ENCODE results near the gene FAM13A.

Gene FAM13A

GRCh38 chr4:88859191-88859812, 197.7 kb downstream of the FAM13A start:
- H4K91ac ChIP-seq (ENCODE audit: low read depth, low read length, poor library complexity): no peak overlapping the region
- H3K23ac ChIP-seq (ENCODE audit: low read depth, low read length, poor library complexity): no peak overlapping the region
- H3K18ac ChIP-seq (ENCODE audit: low read length): peak overlapping the region; percentile 11
- no peak overlapping the region for H3K4ac ChIP-seq (ENCODE audit: low read length)
- no peaks in the 10 kb centered on the region for H3K27me3 ChIP-seq (ENCODE audit: control insufficient read depth in 3 of 3, insufficient read depth in 3 of 3, low read depth in 1 of 3, low read length in 3 of 3)
- no peak overlapping the region for H4K8ac ChIP-seq (ENCODE audit: low read depth, low read length)
- H3K4me1 ChIP-seq (ENCODE audit: control insufficient read depth in 2 of 2, insufficient read depth in 1 of 2, low read depth in 1 of 2, low read length in 2 of 2): peaks cover 0 to 2% of the 10 kb centered on the region in 2 donors
- no peaks in the 10 kb centered on the region for H3K36me3 ChIP-seq (replicated peaks in 1 of 2; ENCODE audit: control insufficient read depth in 2 of 2, insufficient read depth in 2 of 2, low read length in 2 of 2)
- no peaks in the 10 kb centered on the region for H3K9me3 ChIP-seq (replicated peaks in 1 of 2; ENCODE audit: control insufficient read depth in 2 of 2, insufficient read depth in 1 of 2, low read depth in 1 of 2, low read length in 2 of 2)
- H2AFZ ChIP-seq (ENCODE audit: low read length): no peak overlapping the region
- no peaks in the 10 kb centered on the region for H3K79me1 ChIP-seq (ENCODE audit: low read depth, low read length)
- DNase-seq (ENCODE audit: low spot score): no peak
- no peak overlapping the region for H3K4me3 ChIP-seq (ENCODE audit: low read length in 2 of 2)
- H2BK15ac ChIP-seq (ENCODE audit: low read length): no peak overlapping the region
- WGBS, 2 donors (ENCODE audit: extremely low coverage in 2 of 2, insufficient read length in 2 of 2, insufficient replicate concordance in 1 of 2): no CpG with 5 or more reads among the region's 3 CpGs
- H2AK5ac ChIP-seq (ENCODE audit: low read depth, low read length): no peak overlapping the region
- H2BK5ac ChIP-seq (ENCODE audit: low read length): no peak overlapping the region
- no peak overlapping the region for H3K14ac ChIP-seq (ENCODE audit: low read length)
- no peak overlapping the region for H3K27ac ChIP-seq (replicated peaks; ENCODE audit: low read length)
- H2BK12ac ChIP-seq (ENCODE audit: low read length): no peak overlapping the region
- H2BK120ac ChIP-seq (ENCODE audit: low read depth, low read length): no peak overlapping the region
- no peak overlapping the region for H3K9ac ChIP-seq (ENCODE audit: low read depth, low read length, poor library complexity)
- H3K4me2 ChIP-seq (ENCODE audit: insufficient read depth, low read length, poor library complexity, severe bottlenecking): no peak overlapping the region

DNA sequence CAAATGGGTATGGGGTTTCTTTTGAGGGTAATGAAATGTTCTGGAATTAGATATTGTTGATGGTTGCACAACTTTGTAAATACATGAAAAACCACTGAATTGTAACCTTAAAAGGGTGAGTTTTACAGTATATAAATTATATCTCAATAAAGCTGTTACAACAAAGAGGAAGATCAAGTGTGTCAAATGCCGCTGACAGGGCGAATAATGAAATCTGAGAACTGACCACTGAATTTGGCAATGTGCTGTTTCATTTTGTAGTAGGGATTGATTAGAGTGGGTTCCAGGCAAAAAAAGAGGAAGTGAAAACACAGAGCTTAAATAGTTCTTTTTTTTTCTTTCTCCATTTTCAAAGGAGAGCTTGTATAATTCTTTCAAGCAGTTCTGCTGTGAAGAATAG, 198.2 kb downstream of the FAM13A start:
- no peak overlapping the region for H3K18ac ChIP-seq (ENCODE audit: low read length)
- H4K91ac ChIP-seq (ENCODE audit: low read depth, low read length, poor library complexity): no peak overlapping the region
- no peak overlapping the region for H2AFZ ChIP-seq (ENCODE audit: low read length)
- no peak overlapping the region for H3K14ac ChIP-seq (ENCODE audit: low read length)
- no peaks in the 10 kb centered on the region for H3K79me1 ChIP-seq (ENCODE audit: low read depth, low read length)
- no peak overlapping the region for H2BK5ac ChIP-seq (ENCODE audit: low read length)
- no peak overlapping the region for H2AK5ac ChIP-seq (ENCODE audit: low read depth, low read length)
- H3K4me2 ChIP-seq (ENCODE audit: insufficient read depth, low read length, poor library complexity, severe bottlenecking): no peak overlapping the region
- no peak overlapping the region for H3K4ac ChIP-seq (ENCODE audit: low read length)
- no peaks in the 10 kb centered on the region for H3K27me3 ChIP-seq (ENCODE audit: control insufficient read depth in 3 of 3, insufficient read depth in 3 of 3, low read depth in 1 of 3, low read length in 3 of 3)
- peaks cover 0 to 2% of the 10 kb centered on the region in 2 donors for H3K4me1 ChIP-seq (ENCODE audit: control insufficient read depth in 2 of 2, insufficient read depth in 1 of 2, low read depth in 1 of 2, low read length in 2 of 2)
- H3K9ac ChIP-seq (ENCODE audit: low read depth, low read length, poor library complexity): no peak overlapping the region
- H3K23ac ChIP-seq (ENCODE audit: low read depth, low read length, poor library complexity): no peak overlapping the region
- no peak overlapping the region for H2BK120ac ChIP-seq (ENCODE audit: low read depth, low read length)
- no peaks in the 10 kb centered on the region for H3K36me3 ChIP-seq (replicated peaks in 1 of 2; ENCODE audit: control insufficient read depth in 2 of 2, insufficient read depth in 2 of 2, low read length in 2 of 2)
- no peak overlapping the region for H4K8ac ChIP-seq (ENCODE audit: low read depth, low read length)
- no peak overlapping the region for H2BK12ac ChIP-seq (ENCODE audit: low read length)
- no peaks in the 10 kb centered on the region for H3K9me3 ChIP-seq (replicated peaks in 1 of 2; ENCODE audit: control insufficient read depth in 2 of 2, insufficient read depth in 1 of 2, low read depth in 1 of 2, low read length in 2 of 2)
- no peak overlapping the region for H2BK15ac ChIP-seq (ENCODE audit: low read length)
- DNase-seq (ENCODE audit: low spot score): no peak
- no peak overlapping the region for H3K27ac ChIP-seq (replicated peaks; ENCODE audit: low read length)
- WGBS, 2 donors (ENCODE audit: extremely low coverage in 2 of 2, insufficient read length in 2 of 2, insufficient replicate concordance in 1 of 2): no CpG with 5 or more reads among the region's 2 CpGs
- no peak overlapping the region for H3K4me3 ChIP-seq (ENCODE audit: low read length in 2 of 2)

- no peak overlapping the region for H4K8ac ChIP-seq (ENCODE audit: low read depth, low read length)
- H2AK5ac ChIP-seq (ENCODE audit: low read depth, low read length): no peak overlapping the region
- no peak for DNase-seq (ENCODE audit: low spot score)
- H3K36me3 ChIP-seq (replicated peaks in 1 of 2; ENCODE audit: control insufficient read depth in 2 of 2, insufficient read depth in 2 of 2, low read length in 2 of 2): peaks cover 0 to 2% of the 10 kb centered on the region in 2 donors
- no peaks in the 10 kb centered on the region for H3K27me3 ChIP-seq (ENCODE audit: control insufficient read depth in 3 of 3, insufficient read depth in 3 of 3, low read depth in 1 of 3, low read length in 3 of 3)
- no peak overlapping the region for H3K14ac ChIP-seq (ENCODE audit: low read length)
- no peak overlapping the region for H2AFZ ChIP-seq (ENCODE audit: low read length)
- H2BK15ac ChIP-seq (ENCODE audit: low read length): no peak overlapping the region
- H2BK12ac ChIP-seq (ENCODE audit: low read length): no peak overlapping the region
- H3K4me1 ChIP-seq (ENCODE audit: control insufficient read depth in 2 of 2, insufficient read depth in 1 of 2, low read depth in 1 of 2, low read length in 2 of 2): peaks cover 0 to 2% of the 10 kb centered on the region in 2 donors
- no peaks in the 10 kb centered on the region for H3K79me1 ChIP-seq (ENCODE audit: low read depth, low read length)
- no peaks in the 10 kb centered on the region for H3K9me3 ChIP-seq (replicated peaks in 1 of 2; ENCODE audit: control insufficient read depth in 2 of 2, insufficient read depth in 1 of 2, low read depth in 1 of 2, low read length in 2 of 2)
- no peak overlapping the region for H3K4ac ChIP-seq (ENCODE audit: low read length)
- H3K27ac ChIP-seq (replicated peaks; ENCODE audit: low read length): no peak overlapping the region
- H2BK5ac ChIP-seq (ENCODE audit: low read length): no peak overlapping the region
- no peak overlapping the region for H3K23ac ChIP-seq (ENCODE audit: low read depth, low read length, poor library complexity)
- no peak overlapping the region for H3K4me2 ChIP-seq (ENCODE audit: insufficient read depth, low read length, poor library complexity, severe bottlenecking)
- H4K91ac ChIP-seq (ENCODE audit: low read depth, low read length, poor library complexity): no peak overlapping the region
- H3K18ac ChIP-seq (ENCODE audit: low read length): no peak overlapping the region
- no peak overlapping the region for H3K4me3 ChIP-seq (ENCODE audit: low read length in 2 of 2)
- no peak overlapping the region for H3K9ac ChIP-seq (ENCODE audit: low read depth, low read length, poor library complexity)
- no peak overlapping the region for H2BK120ac ChIP-seq (ENCODE audit: low read depth, low read length)
Observed at GRCh38 chr4:88857588-88857987, 199.4 kb downstream of the FAM13A start.

- Histone ChIP-seq H3K36me3 (replicated peaks in 1 of 2; ENCODE audit: control insufficient read depth in 2 of 2, insufficient read depth in 2 of 2, low read length in 2 of 2) (peaks cover 4% of the 10 kb centered on the region in 2 donors), H3K4ac (ENCODE audit: low read length) (no peak overlapping the region), H3K9ac (ENCODE audit: low read depth, low read length, poor library complexity) (no peak overlapping the region), H2AFZ (ENCODE audit: low read length) (no peak overlapping the region), H3K23ac (ENCODE audit: low read depth, low read length, poor library complexity) (no peak overlapping the region), H2BK12ac (ENCODE audit: low read length) (no peak overlapping the region), H3K79me1 (ENCODE audit: low read depth, low read length) (no peaks in the 10 kb centered on the region), H3K4me2 (ENCODE audit: insufficient read depth, low read length, poor library complexity, severe bottlenecking) (no peak overlapping the region), H4K91ac (ENCODE audit: low read depth, low read length, poor library complexity) (no peak overlapping the region), H4K8ac (ENCODE audit: low read depth, low read length) (no peak overlapping the region), H3K27ac (replicated peaks; ENCODE audit: low read length) (no peak overlapping the region), H2AK5ac (ENCODE audit: low read depth, low read length) (no peak overlapping the region), H3K27me3 (ENCODE audit: control insufficient read depth in 3 of 3, insufficient read depth in 3 of 3, low read depth in 1 of 3, low read length in 3 of 3) (no peaks in the 10 kb centered on the region), H3K4me3 (ENCODE audit: low read length in 2 of 2) (no peak overlapping the region), H2BK120ac (ENCODE audit: low read depth, low read length) (no peak overlapping the region), H2BK5ac (ENCODE audit: low read length) (no peak overlapping the region), H3K14ac (ENCODE audit: low read length) (no peak overlapping the region), H2BK15ac (ENCODE audit: low read length) (no peak overlapping the region), H3K18ac (ENCODE audit: low read length) (no peak overlapping the region), H3K9me3 (replicated peaks in 1 of 2; ENCODE audit: control insufficient read depth in 2 of 2, insufficient read depth in 1 of 2, low read depth in 1 of 2, low read length in 2 of 2) (no peaks in the 10 kb centered on the region), H3K4me1 (ENCODE audit: control insufficient read depth in 2 of 2, insufficient read depth in 1 of 2, low read depth in 1 of 2, low read length in 2 of 2) (peaks cover 0 to 2% of the 10 kb centered on the region in 2 donors)
- WGBS, 2 donors (ENCODE audit: extremely low coverage in 2 of 2, insufficient read length in 2 of 2, insufficient replicate concordance in 1 of 2): no CpG with 5 or more reads among the region's 3 CpGs
- DNase-seq (ENCODE audit: low spot score): no peak
Observed at GRCh38 chr4:88854481-88854880, 202.5 kb downstream of the FAM13A start.
